Esophagus muscularis mucosa (tissue), 3 donors: ENCODE results near the gene TSPO.

ENCODE experiments used
- CTCF ChIP-seq, 3 experiments: fragments of 200-600 bp in 2 of 3; fragments of 450-650 bp in 1 of 3; sonication (generic) in 2 of 3; IDR thresholded peaks; one replicate each; pipeline ENCODE4 v1.5.1; 2017 to 2019; ENCODE audit warnings: antibody characterized with exemption in 3 of 3, mild to moderate bottlenecking in 2 of 3, moderate library complexity in 1 of 3
- POLR2A ChIP-seq: fragments of 450-650 bp; IDR thresholded peaks from one replicate; pipeline ENCODE4 v1.6.1; 2017; ENCODE audit warnings: antibody characterized with exemption, moderate library complexity, mild to moderate bottlenecking, low read depth
- POLR2AphosphoS5 ChIP-seq, 2 donors: sonication (generic); formaldehyde crosslinking; IDR thresholded peaks; one replicate each; pipeline ENCODE4 v1.6.1; 2017; ENCODE audit warnings: antibody characterized with exemption in 2 of 2

- TF ChIP-seq POLR2A: no peak
- TF ChIP-seq CTCF (IDR thresholded peaks at IDR 0.05): no peak
- TF ChIP-seq POLR2AphosphoS5 (IDR thresholded peaks at IDR 0.05): no peak
Observed at GRCh38 chr22:43118953-43119458, 32.4 kb upstream of the TSPO start.
